ENCODE measurements around the gene CWC22. TPM values are rescaled to one million over a fixed set of nuclear protein-coding genes. Genes with fewer than 3 reads are reported as not detected.

The CWC22 gene
- total and polyA plus RNA-seq, 2 of the 8 experiments (the other 6 are each of a cell fraction or from before 2014, with no cell fraction given), result 3.7 to 34.0 TPM

DNA sequence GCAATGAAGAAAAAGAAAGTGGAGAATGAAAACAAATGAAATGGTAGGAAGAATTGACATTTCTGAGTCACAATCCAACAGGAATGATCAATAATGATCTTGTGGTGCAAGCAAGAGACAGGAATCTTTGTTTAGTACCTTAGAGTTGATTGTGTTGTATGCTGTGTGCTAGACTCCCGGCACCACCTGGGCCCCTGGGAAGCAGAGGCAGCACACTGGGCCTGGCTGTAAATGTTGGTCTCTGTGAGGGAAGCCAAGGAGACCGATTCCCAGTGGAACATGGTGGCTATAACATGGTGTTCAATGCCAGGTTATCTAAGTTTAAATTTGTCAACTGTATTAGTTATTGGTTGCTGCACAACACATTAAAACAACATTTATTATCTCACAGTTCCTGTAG is 9.8 kb upstream of the CWC22 start:
- CTCF ChIA-PET (ENCODE audit: partially characterized antibody), result no interaction called here

More for the DNA sequence above, 9.8 kb upstream of the CWC22 start:
- Histone ChIP-seq H3K4me3 (ENCODE audit: extremely low read depth in 1 of 4, insufficient read depth in 2 of 4, low read depth in 3 of 4, low read length in 4 of 4) (no peak overlapping the region), H4K5ac (ENCODE audit: insufficient read length, low read depth, low read length) (no peak overlapping the region), H2BK15ac (ENCODE audit: low read length) (no peak overlapping the region), H4K8ac (ENCODE audit: extremely low read depth, insufficient read depth, low read length) (no peak overlapping the region), H3K56ac (replicated peaks; ENCODE audit: insufficient read length, low read depth, low read length) (no peak overlapping the region), H3K23me2 (ENCODE audit: low read depth, low read length) (no peaks in the 10 kb centered on the region), H3K79me2 (ENCODE audit: control insufficient read depth in 1 of 2, insufficient read depth in 2 of 2, low read length in 2 of 2) (no peaks in the 10 kb centered on the region), H3K14ac (ENCODE audit: insufficient read length) (no peak overlapping the region), H3K27me3 (replicated peaks in 1 of 4; ENCODE audit: control insufficient read depth in 3 of 4, extremely low read depth in 1 of 4, insufficient read depth in 3 of 4, low read length in 3 of 4) (no peaks in the 10 kb centered on the region), H3K18ac (ENCODE audit: extremely low read depth, low read length) (no peak overlapping the region), H3K9ac (replicated peaks in 1 of 4; ENCODE audit: extremely low read depth in 1 of 4, low read depth in 3 of 4, low read length in 3 of 4) (no peak overlapping the region), H2BK12ac (ENCODE audit: low read depth, low read length) (no peak overlapping the region), H3K23ac (ENCODE audit: insufficient read length) (no peak overlapping the region), H3K4me1 (replicated peaks in 1 of 4; ENCODE audit: control insufficient read depth in 3 of 4, insufficient read depth in 4 of 4, low read length in 3 of 4) (no peaks in the 10 kb centered on the region), H3K79me1 (ENCODE audit: low read depth, low read length) (no peaks in the 10 kb centered on the region), H4K20me1 (replicated peaks in 1 of 2; ENCODE audit: control insufficient read depth in 1 of 2, insufficient read depth in 2 of 2, low read length in 2 of 2) (no peaks in the 10 kb centered on the region), H3K27ac (ENCODE audit: low read depth, low read length) (no peak overlapping the region), H3K4me2 (ENCODE audit: insufficient read depth in 1 of 2, low read depth in 2 of 2, low read length in 2 of 2) (no peak overlapping the region), H2BK20ac (ENCODE audit: low read length) (no peak overlapping the region), H3K4ac (replicated peaks; ENCODE audit: insufficient read length, low read depth, low read length) (no peak overlapping the region), H2BK5ac (ENCODE audit: low read depth, low read length) (no peak overlapping the region), H2AFZ (ENCODE audit: low read length) (no peak overlapping the region), H3K36me3 (ENCODE audit: control insufficient read depth in 2 of 4, insufficient read depth in 4 of 4, low read length in 3 of 4) (no peaks in the 10 kb centered on the region), H4K91ac (replicated peaks; ENCODE audit: insufficient read length, low read length) (no peak overlapping the region), H3K9me3 (ENCODE audit: insufficient read depth in 2 of 2, low read depth in 1 of 2, low read length in 1 of 2) (no peaks in the 10 kb centered on the region), H2AK5ac (ENCODE audit: low read depth, low read length) (no peak overlapping the region), H2BK120ac (replicated peaks; ENCODE audit: low read depth, low read length) (no peak overlapping the region)
- FAIRE-seq (no peak), DNase-seq (ENCODE audit: low read depth in 1 of 2, low spot score in 2 of 2) (no peak)
- 96% methylated on average over 2 of the region's 2 CpGs; no CpG with 5 or more reads in 1 of the 2 experiments for WGBS, 2 experiments (ENCODE audit: extremely low coverage in 1 of 2, insufficient coverage in 1 of 2, insufficient read length in 1 of 2, insufficient replicate concordance in 2 of 2, low coverage in 1 of 2, low lambda C conversion rate in 2 of 2, missing lambda C conversion rate in 1 of 2)
- POLR2A ChIA-PET (ENCODE audit: partially characterized antibody), result no interaction called here
- TF ChIP-seq EP300 (IDR thresholded peaks at IDR 0.05; ENCODE audit: borderline replicate concordance in 1 of 2, low read depth in 2 of 2, low read length in 2 of 2) (no peak), KDM5A (IDR thresholded peaks at IDR 0.05; ENCODE audit: low read length) (no peak), EZH2 (IDR thresholded peaks at IDR 0.05; ENCODE audit: low read depth, low read length, severe bottlenecking) (no peak), RFX5 (IDR thresholded peaks at IDR 0.05; ENCODE audit: borderline replicate concordance, low read depth, low read length) (no peak), POU5F1 (IDR thresholded peaks at IDR 0.05; ENCODE audit: low read depth, low read length) (no peak), SP1 (IDR thresholded peaks at IDR 0.05; ENCODE audit: low read depth, low read length) (no peak), FOSL1 (IDR thresholded peaks at IDR 0.05; ENCODE audit: insufficient read depth, low read depth, low read length) (no peak), YY1 (IDR thresholded peaks at IDR 0.05; ENCODE audit: low read depth, low read length) (no peak), BCL11A (IDR thresholded peaks at IDR 0.05; ENCODE audit: low read depth in 2 of 2, low read length in 2 of 2) (no peak)
- TF ChIP-seq, protein P1, sequence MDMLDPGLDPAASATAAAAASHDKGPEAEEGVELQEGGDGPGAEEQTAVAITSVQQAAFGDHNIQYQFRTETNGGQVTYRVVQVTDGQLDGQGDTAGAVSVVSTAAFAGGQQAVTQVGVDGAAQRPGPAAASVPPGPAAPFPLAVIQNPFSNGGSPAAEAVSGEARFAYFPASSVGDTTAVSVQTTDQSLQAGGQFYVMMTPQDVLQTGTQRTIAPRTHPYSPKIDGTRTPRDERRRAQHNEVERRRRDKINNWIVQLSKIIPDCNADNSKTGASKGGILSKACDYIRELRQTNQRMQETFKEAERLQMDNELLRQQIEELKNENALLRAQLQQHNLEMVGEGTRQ (IDR thresholded peaks at IDR 0.05; ENCODE audit: low read length), result no peak

All from H1 (cell line).